WTC11 (cell line): ENCODE results near the gene SEMA4F. TPM values are rescaled to one million over a fixed set of nuclear protein-coding genes. Genes with fewer than 3 reads are reported as not detected.

Experiments used
- ATAC-seq: fragments of 200-7000 bp; cut with Tn5 transposase; 2 replicates; pipeline ENCODE4 v1.10.0; 2021; ENCODE audit warnings: mild to moderate bottlenecking, moderate library complexity
- CTCF ChIA-PET: fragments of 300-600 bp; sonication (Branson Sonifier 250); formaldehyde crosslinking; loops from one replicate; lab custom pipeline; 2021; ENCODE audit warnings: antibody characterized with exemption; lab: Charles Lee
- POLR2A ChIA-PET: fragments of 350-600 bp; sonication (Branson Sonifier 250); formaldehyde crosslinking; loops from one replicate; lab custom pipeline; 2021; ENCODE audit warnings: antibody characterized with exemption; lab: Charles Lee
- DNase-seq: peaks from one replicate; pipeline ENCODE4 v3.0.0; 2021; ENCODE audit warnings: low spot score
- H3K27ac Mint-ChIP-seq: 2 replicates; pipeline ENCODE4 v1.8.0; 2021; ENCODE audit warnings: mixed read lengths
- H3K27me3 Mint-ChIP-seq: 2 replicates; pipeline ENCODE4 v1.8.0; 2021; ENCODE audit warnings: low read depth, mild to moderate bottlenecking, moderate library complexity, mixed read lengths
- H3K36me3 Mint-ChIP-seq: 2 replicates; pipeline ENCODE4 v1.8.0; 2021; ENCODE audit warnings: mixed read lengths
- H3K4me1 Mint-ChIP-seq: 2 replicates; pipeline ENCODE4 v1.8.0; 2022; ENCODE audit warnings: mixed read lengths
- H3K4me3 Mint-ChIP-seq: 2 replicates; pipeline ENCODE4 v1.8.0; 2021; ENCODE audit warnings: mild to moderate bottlenecking, moderate library complexity, mixed read lengths
- H3K9me3 Mint-ChIP-seq: 2 replicates; pipeline ENCODE4 v1.8.0; 2021; ENCODE audit warnings: mixed read lengths
- CBFB ChIP-seq: sonication (generic); formaldehyde crosslinking; IDR thresholded peaks from 2 replicates; pipeline ENCODE4 v1.8.1; 2022; ENCODE audit warnings: mild to moderate bottlenecking, low read depth, missing genetic modification reagents
- FOXP1 ChIP-seq: sonication (generic); formaldehyde crosslinking; IDR thresholded peaks from 2 replicates; pipeline ENCODE4 v1.8.0; 2022; ENCODE audit warnings: missing genetic modification reagents, mild to moderate bottlenecking, moderate library complexity, borderline replicate concordance
- GRHL2 ChIP-seq: fragments of 250-450 bp; sonication (Bioruptor Pico); IDR thresholded peaks from 2 replicates; pipeline ENCODE4 v1.8.0; 2022; ENCODE audit warnings: mild to moderate bottlenecking, moderate library complexity; ENCODE audit not compliant: insufficient replicate concordance, severe bottlenecking
- GTF2I ChIP-seq: fragments of 250-450 bp; sonication (Bioruptor Pico); conservative IDR thresholded peaks from 2 replicates; pipeline ENCODE4 v1.4.0; 2021; ENCODE audit warnings: mild to moderate bottlenecking
- HMGA2 ChIP-seq: fragments of 250-450 bp; sonication (Bioruptor Pico); IDR thresholded peaks from 2 replicates; pipeline ENCODE4 v1.4.0; 2021; ENCODE audit warnings: mild to moderate bottlenecking, moderate library complexity
- JAZF1 ChIP-seq: fragments of 250-450 bp; sonication (Bioruptor Pico); IDR thresholded peaks from 2 replicates; pipeline ENCODE4 v1.9.0; 2021; ENCODE audit warnings: moderate library complexity, mild to moderate bottlenecking, inconsistent platforms
- NFE2L1 ChIP-seq: sonication (generic); formaldehyde crosslinking; IDR thresholded peaks from 2 replicates; pipeline ENCODE4 v1.8.1; 2023; ENCODE audit warnings: missing genetic modification reagents
- NR1H2 ChIP-seq: sonication (generic); formaldehyde crosslinking; IDR thresholded peaks from 2 replicates; pipeline ENCODE4 v1.9.0; 2021; ENCODE audit warnings: mild to moderate bottlenecking, moderate library complexity, missing genetic modification reagents
- PRRX2 ChIP-seq: fragments of 250-450 bp; sonication (Bioruptor Pico); IDR thresholded peaks from 2 replicates; pipeline ENCODE4 v1.8.0; 2021; ENCODE audit warnings: mild to moderate bottlenecking
- SMAD3 ChIP-seq: sonication (generic); formaldehyde crosslinking; IDR thresholded peaks from 2 replicates; pipeline ENCODE4 v1.8.0; 2022; ENCODE audit warnings: missing genetic modification reagents, mild to moderate bottlenecking, borderline replicate concordance
- SMAD4 ChIP-seq: sonication (generic); formaldehyde crosslinking; IDR thresholded peaks from 2 replicates; pipeline ENCODE4 v1.8.0; 2022; ENCODE audit warnings: mild to moderate bottlenecking, missing genetic modification reagents
- TP53 ChIP-seq: sonication (generic); formaldehyde crosslinking; IDR thresholded peaks from 2 replicates; pipeline ENCODE4 v1.8.1; 2023; ENCODE audit warnings: mild to moderate bottlenecking, missing genetic modification reagents
- total RNA-seq: library from RNA; stranded (reverse); gene quantifications from 3 replicates; pipeline ENCODE4 v1.2.3, GENCODE V29; 2021
- TF ChIP-seq, protein P1 (sequence below): fragments of 250-450 bp; sonication (Bioruptor Pico); IDR thresholded peaks from 2 replicates; pipeline ENCODE4 v1.9.0; 2021; ENCODE audit warnings: mild to moderate bottlenecking
- TF ChIP-seq, protein P2 (sequence below): sonication (generic); formaldehyde crosslinking; IDR thresholded peaks from 2 replicates; pipeline ENCODE4 v1.8.1; 2023; ENCODE audit warnings: mild to moderate bottlenecking, moderate library complexity, missing genetic modification reagents
- TF ChIP-seq, protein P3 (sequence below): fragments of 250-450 bp; sonication (Bioruptor Pico); IDR thresholded peaks from 2 replicates; pipeline ENCODE4 v1.9.0; 2021; ENCODE audit warnings: mild to moderate bottlenecking
- TF ChIP-seq, protein P4 (sequence below): fragments of 250-450 bp; sonication (Bioruptor Pico); IDR thresholded peaks from 2 replicates; pipeline ENCODE4 v1.9.0; 2021; ENCODE audit warnings: mild to moderate bottlenecking, borderline replicate concordance
- TF ChIP-seq, protein P5 (sequence below): sonication (generic); formaldehyde crosslinking; IDR thresholded peaks from 2 replicates; pipeline ENCODE4 v1.8.0; 2023; ENCODE audit warnings: missing genetic modification reagents, mild to moderate bottlenecking, borderline replicate concordance
- TF ChIP-seq, protein P6 (sequence below): sonication (generic); formaldehyde crosslinking; IDR thresholded peaks from 2 replicates; pipeline ENCODE4 v1.8.1; 2022; ENCODE audit warnings: mild to moderate bottlenecking, moderate library complexity, missing genetic modification reagents

The SEMA4F gene
- total RNA-seq, 1 experiment from 2014 or later: 5.7 TPM

DNA sequence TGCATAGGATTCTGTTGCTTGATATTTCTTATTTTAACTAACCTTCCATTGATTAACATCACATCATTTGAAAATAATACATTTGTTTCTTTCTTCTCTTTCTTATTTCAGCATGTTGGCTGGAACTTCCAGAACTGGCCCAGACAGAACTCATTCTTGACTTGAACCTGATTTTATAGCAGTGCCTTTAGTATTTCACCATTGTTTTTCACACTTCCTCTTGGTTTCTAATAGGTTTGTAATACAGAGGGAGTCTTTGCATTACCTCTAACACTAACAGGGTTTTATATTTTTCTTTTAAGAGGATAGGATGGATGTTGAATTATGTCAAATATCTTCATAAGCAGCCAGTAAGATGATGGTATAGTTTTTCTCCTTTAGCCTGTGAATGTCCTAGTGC, 39.2 kb downstream of the SEMA4F start:
- Mint-ChIP-seq H3K9me3 (no peaks in the 10 kb centered on the region), H3K36me3 (no peaks in the 10 kb centered on the region), H3K4me1 (no peaks in the 10 kb centered on the region), H3K4me3 (no peak overlapping the region), H3K27me3 (no peaks in the 10 kb centered on the region), H3K27ac (no peak overlapping the region)
- no peak for ATAC-seq
- DNase-seq: no peak
- POLR2A ChIA-PET: no interaction called here
- CTCF ChIA-PET: interaction anchor here (1.6 kb wide), 1 partner anchor 182 kb away, joined by 8 read pairs; no protein-coding TSS in a partner anchor
- no peak for TF ChIP-seq GTF2I
- no peak for TF ChIP-seq SMAD4 (CRISPR knock-in tag)
- TF ChIP-seq, protein P1, sequence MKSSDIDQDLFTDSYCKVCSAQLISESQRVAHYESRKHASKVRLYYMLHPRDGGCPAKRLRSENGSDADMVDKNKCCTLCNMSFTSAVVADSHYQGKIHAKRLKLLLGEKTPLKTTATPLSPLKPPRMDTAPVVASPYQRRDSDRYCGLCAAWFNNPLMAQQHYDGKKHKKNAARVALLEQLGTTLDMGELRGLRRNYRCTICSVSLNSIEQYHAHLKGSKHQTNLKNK (CRISPR knock-in tag): no peak
- TF ChIP-seq TP53 (CRISPR knock-in tag): no peak
- TF ChIP-seq, protein P2, sequence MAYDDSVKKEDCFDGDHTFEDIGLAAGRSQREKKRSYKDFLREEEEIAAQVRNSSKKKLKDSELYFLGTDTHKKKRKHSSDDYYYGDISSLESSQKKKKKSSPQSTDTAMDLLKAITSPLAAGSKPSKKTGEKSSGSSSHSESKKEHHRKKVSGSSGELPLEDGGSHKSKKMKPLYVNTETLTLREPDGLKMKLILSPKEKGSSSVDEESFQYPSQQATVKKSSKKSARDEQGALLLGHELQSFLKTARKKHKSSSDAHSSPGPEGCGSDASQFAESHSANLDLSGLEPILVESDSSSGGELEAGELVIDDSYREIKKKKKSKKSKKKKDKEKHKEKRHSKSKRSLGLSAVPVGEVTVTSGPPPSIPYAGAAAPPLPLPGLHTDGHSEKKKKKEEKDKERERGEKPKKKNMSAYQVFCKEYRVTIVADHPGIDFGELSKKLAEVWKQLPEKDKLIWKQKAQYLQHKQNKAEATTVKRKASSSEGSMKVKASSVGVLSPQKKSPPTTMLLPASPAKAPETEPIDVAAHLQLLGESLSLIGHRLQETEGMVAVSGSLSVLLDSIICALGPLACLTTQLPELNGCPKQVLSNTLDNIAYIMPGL (CRISPR knock-in tag): no peak
- TF ChIP-seq, protein P3, sequence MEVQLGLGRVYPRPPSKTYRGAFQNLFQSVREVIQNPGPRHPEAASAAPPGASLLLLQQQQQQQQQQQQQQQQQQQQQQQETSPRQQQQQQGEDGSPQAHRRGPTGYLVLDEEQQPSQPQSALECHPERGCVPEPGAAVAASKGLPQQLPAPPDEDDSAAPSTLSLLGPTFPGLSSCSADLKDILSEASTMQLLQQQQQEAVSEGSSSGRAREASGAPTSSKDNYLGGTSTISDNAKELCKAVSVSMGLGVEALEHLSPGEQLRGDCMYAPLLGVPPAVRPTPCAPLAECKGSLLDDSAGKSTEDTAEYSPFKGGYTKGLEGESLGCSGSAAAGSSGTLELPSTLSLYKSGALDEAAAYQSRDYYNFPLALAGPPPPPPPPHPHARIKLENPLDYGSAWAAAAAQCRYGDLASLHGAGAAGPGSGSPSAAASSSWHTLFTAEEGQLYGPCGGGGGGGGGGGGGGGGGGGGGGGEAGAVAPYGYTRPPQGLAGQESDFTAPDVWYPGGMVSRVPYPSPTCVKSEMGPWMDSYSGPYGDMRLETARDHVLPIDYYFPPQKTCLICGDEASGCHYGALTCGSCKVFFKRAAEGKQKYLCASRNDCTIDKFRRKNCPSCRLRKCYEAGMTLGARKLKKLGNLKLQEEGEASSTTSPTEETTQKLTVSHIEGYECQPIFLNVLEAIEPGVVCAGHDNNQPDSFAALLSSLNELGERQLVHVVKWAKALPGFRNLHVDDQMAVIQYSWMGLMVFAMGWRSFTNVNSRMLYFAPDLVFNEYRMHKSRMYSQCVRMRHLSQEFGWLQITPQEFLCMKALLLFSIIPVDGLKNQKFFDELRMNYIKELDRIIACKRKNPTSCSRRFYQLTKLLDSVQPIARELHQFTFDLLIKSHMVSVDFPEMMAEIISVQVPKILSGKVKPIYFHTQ (CRISPR knock-in tag): no peak
- no peak for TF ChIP-seq SMAD3 (CRISPR knock-in tag)
- TF ChIP-seq, protein P4, sequence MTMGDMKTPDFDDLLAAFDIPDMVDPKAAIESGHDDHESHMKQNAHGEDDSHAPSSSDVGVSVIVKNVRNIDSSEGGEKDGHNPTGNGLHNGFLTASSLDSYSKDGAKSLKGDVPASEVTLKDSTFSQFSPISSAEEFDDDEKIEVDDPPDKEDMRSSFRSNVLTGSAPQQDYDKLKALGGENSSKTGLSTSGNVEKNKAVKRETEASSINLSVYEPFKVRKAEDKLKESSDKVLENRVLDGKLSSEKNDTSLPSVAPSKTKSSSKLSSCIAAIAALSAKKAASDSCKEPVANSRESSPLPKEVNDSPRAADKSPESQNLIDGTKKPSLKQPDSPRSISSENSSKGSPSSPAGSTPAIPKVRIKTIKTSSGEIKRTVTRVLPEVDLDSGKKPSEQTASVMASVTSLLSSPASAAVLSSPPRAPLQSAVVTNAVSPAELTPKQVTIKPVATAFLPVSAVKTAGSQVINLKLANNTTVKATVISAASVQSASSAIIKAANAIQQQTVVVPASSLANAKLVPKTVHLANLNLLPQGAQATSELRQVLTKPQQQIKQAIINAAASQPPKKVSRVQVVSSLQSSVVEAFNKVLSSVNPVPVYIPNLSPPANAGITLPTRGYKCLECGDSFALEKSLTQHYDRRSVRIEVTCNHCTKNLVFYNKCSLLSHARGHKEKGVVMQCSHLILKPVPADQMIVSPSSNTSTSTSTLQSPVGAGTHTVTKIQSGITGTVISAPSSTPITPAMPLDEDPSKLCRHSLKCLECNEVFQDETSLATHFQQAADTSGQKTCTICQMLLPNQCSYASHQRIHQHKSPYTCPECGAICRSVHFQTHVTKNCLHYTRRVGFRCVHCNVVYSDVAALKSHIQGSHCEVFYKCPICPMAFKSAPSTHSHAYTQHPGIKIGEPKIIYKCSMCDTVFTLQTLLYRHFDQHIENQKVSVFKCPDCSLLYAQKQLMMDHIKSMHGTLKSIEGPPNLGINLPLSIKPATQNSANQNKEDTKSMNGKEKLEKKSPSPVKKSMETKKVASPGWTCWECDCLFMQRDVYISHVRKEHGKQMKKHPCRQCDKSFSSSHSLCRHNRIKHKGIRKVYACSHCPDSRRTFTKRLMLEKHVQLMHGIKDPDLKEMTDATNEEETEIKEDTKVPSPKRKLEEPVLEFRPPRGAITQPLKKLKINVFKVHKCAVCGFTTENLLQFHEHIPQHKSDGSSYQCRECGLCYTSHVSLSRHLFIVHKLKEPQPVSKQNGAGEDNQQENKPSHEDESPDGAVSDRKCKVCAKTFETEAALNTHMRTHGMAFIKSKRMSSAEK: no peak
- no peak for TF ChIP-seq JAZF1 (CRISPR knock-in tag)

DNA sequence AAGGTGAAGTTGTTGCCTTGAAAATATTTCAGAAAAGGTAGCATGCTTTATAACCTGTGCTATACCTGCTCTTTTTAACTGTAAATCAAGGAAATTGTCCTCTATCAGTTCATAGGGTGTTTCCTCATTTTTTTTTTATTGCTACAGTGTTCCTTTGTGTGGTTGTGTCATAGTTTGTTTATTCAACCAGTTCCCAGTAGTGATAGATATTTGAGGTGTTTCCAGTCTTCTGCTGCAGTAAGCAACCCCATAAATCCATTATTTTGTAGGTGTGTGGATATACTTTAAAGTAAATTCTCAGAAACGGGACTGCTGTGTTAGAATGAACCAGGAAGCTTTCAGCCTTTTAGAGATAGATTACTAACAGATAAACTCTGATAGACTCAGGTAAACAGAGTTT, 39.6 kb downstream of the SEMA4F start:
- ATAC-seq: no peak
- Mint-ChIP-seq H3K4me3 (no peak overlapping the region), H3K27ac (no peak overlapping the region), H3K36me3 (no peaks in the 10 kb centered on the region), H3K4me1 (no peaks in the 10 kb centered on the region), H3K9me3 (no peaks in the 10 kb centered on the region), H3K27me3 (no peaks in the 10 kb centered on the region)
- ChIA-PET POLR2A (no interaction called here), CTCF (interaction anchor here (1.0 kb wide), 1 partner anchor 183 kb away, joined by 5 read pairs; no protein-coding TSS in a partner anchor)
- DNase-seq: no peak
- TF ChIP-seq FOXP1 (CRISPR knock-in tag) (no peak), GTF2I (no peak), NR1H2 (CRISPR knock-in tag) (no peak), JAZF1 (CRISPR knock-in tag) (no peak), CBFB (CRISPR knock-in tag) (no peak), NFE2L1 (no peak), GRHL2 (no peak), HMGA2 (no peak), PRRX2 (CRISPR knock-in tag) (no peak)
- TF ChIP-seq, protein P5, sequence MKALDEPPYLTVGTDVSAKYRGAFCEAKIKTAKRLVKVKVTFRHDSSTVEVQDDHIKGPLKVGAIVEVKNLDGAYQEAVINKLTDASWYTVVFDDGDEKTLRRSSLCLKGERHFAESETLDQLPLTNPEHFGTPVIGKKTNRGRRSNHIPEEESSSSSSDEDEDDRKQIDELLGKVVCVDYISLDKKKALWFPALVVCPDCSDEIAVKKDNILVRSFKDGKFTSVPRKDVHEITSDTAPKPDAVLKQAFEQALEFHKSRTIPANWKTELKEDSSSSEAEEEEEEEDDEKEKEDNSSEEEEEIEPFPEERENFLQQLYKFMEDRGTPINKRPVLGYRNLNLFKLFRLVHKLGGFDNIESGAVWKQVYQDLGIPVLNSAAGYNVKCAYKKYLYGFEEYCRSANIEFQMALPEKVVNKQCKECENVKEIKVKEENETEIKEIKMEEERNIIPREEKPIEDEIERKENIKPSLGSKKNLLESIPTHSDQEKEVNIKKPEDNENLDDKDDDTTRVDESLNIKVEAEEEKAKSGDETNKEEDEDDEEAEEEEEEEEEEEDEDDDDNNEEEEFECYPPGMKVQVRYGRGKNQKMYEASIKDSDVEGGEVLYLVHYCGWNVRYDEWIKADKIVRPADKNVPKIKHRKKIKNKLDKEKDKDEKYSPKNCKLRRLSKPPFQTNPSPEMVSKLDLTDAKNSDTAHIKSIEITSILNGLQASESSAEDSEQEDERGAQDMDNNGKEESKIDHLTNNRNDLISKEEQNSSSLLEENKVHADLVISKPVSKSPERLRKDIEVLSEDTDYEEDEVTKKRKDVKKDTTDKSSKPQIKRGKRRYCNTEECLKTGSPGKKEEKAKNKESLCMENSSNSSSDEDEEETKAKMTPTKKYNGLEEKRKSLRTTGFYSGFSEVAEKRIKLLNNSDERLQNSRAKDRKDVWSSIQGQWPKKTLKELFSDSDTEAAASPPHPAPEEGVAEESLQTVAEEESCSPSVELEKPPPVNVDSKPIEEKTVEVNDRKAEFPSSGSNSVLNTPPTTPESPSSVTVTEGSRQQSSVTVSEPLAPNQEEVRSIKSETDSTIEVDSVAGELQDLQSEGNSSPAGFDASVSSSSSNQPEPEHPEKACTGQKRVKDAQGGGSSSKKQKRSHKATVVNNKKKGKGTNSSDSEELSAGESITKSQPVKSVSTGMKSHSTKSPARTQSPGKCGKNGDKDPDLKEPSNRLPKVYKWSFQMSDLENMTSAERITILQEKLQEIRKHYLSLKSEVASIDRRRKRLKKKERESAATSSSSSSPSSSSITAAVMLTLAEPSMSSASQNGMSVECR: no peak
- TF ChIP-seq, protein P6, sequence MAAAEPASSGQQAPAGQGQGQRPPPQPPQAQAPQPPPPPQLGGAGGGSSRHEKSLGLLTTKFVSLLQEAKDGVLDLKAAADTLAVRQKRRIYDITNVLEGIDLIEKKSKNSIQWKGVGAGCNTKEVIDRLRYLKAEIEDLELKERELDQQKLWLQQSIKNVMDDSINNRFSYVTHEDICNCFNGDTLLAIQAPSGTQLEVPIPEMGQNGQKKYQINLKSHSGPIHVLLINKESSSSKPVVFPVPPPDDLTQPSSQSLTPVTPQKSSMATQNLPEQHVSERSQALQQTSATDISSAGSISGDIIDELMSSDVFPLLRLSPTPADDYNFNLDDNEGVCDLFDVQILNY: no peak
